H9 (cell line): Measurements from ENCODE around the gene DDX28. TPM values are rescaled to one million over a fixed set of nuclear protein-coding genes. Genes with fewer than 3 reads are reported as not detected.

Experiments
- DNase-seq: peaks from one replicate; pipeline ENCODE4 v3.0.0-alpha.2; 2017
- H2AFZ ChIP-seq: one replicate; pipeline ENCODE4 v1.6.1; 2013; ENCODE audit warnings: mild to moderate bottlenecking, low read length, control low read depth, moderate library complexity
- H2AK5ac ChIP-seq: 2 replicates; pipeline ENCODE4 v1.6.1; 2013; ENCODE audit warnings: low read length, control low read depth, mixed read lengths; ENCODE audit not compliant: insufficient read length
- H2BK120ac ChIP-seq: one replicate; pipeline ENCODE4 v1.6.1; 2013; ENCODE audit warnings: low read depth, mild to moderate bottlenecking, low read length, control low read depth, inconsistent platforms; ENCODE audit not compliant: poor library complexity, severe bottlenecking
- H2BK12ac ChIP-seq: 2 replicates; pipeline ENCODE4 v1.6.1; 2013; ENCODE audit warnings: low read length, control low read depth, mixed read lengths, low read depth; ENCODE audit not compliant: insufficient read length
- H2BK15ac ChIP-seq: 2 replicates; pipeline ENCODE4 v1.6.1; 2013; ENCODE audit warnings: low read depth, low read length, control low read depth
- H2BK20ac ChIP-seq: one replicate; pipeline ENCODE4 v1.6.1; 2013; ENCODE audit warnings: low read depth, mild to moderate bottlenecking, low read length, control low read depth, inconsistent platforms; ENCODE audit not compliant: poor library complexity, severe bottlenecking
- H2BK5ac ChIP-seq: 2 replicates; pipeline ENCODE4 v1.6.1; 2013; ENCODE audit warnings: low read length, control low read depth, mixed read lengths; ENCODE audit not compliant: insufficient read length
- H3K14ac ChIP-seq: 2 replicates; pipeline ENCODE4 v1.6.1; 2013; ENCODE audit warnings: low read length, control low read depth; ENCODE audit not compliant: insufficient read depth
- H3K18ac ChIP-seq: 2 replicates; pipeline ENCODE4 v1.6.1; 2013; ENCODE audit warnings: low read depth, mild to moderate bottlenecking, mixed read lengths, low read length, control low read depth; ENCODE audit not compliant: insufficient read length
- H3K23ac ChIP-seq: 2 replicates; pipeline ENCODE4 v1.6.1; 2013; ENCODE audit warnings: low read length, control low read depth, mixed read lengths, low read depth; ENCODE audit not compliant: insufficient read length
- H3K23me2 ChIP-seq: 2 replicates; pipeline ENCODE4 v1.6.1; 2013; ENCODE audit warnings: low read depth, mild to moderate bottlenecking, mixed read lengths, low read length, control low read depth; ENCODE audit not compliant: insufficient read length, poor library complexity, severe bottlenecking
- H3K27ac ChIP-seq: 2 replicates; pipeline ENCODE4 v1.5.1; 2013; ENCODE audit warnings: low read length, control low read depth, mixed read lengths, low read depth; ENCODE audit not compliant: insufficient read length
- H3K27me3 ChIP-seq: 2 replicates; pipeline ENCODE4 v1.6.1; 2013; ENCODE audit warnings: low read length, control low read depth, inconsistent platforms; ENCODE audit not compliant: insufficient read depth
- H3K4ac ChIP-seq: 2 replicates; pipeline ENCODE4 v1.6.1; 2013; ENCODE audit warnings: low read depth, mild to moderate bottlenecking, control low read depth, inconsistent platforms, low read length, moderate library complexity
- H3K4me1 ChIP-seq: 2 replicates; pipeline ENCODE4 v1.6.1; 2013; ENCODE audit warnings: low read length, control low read depth, inconsistent platforms; ENCODE audit not compliant: insufficient read depth
- H3K4me2 ChIP-seq: 2 replicates; pipeline ENCODE4 v1.6.1; 2013; ENCODE audit warnings: low read length, control low read depth, mixed read lengths; ENCODE audit not compliant: insufficient read length, insufficient read depth
- H3K56ac ChIP-seq: 2 replicates; pipeline ENCODE4 v1.6.1; 2013; ENCODE audit warnings: low read depth, mild to moderate bottlenecking, mixed read lengths, low read length, control low read depth; ENCODE audit not compliant: insufficient read length
- H3K79me1 ChIP-seq: 2 replicates; pipeline ENCODE4 v1.6.1; 2013; ENCODE audit warnings: low read depth, mild to moderate bottlenecking, moderate library complexity, low read length, control low read depth, inconsistent platforms; ENCODE audit not compliant: insufficient read depth, poor library complexity, severe bottlenecking
- H3K79me2 ChIP-seq: 2 replicates; pipeline ENCODE4 v1.6.1; 2013; ENCODE audit warnings: low read length, control low read depth, inconsistent platforms; ENCODE audit not compliant: insufficient read depth
- H3K9ac ChIP-seq: 2 replicates; pipeline ENCODE4 v1.6.1; 2013; ENCODE audit warnings: low read length, control low read depth, mixed read lengths; ENCODE audit not compliant: insufficient read length; ENCODE audit errors: extremely low read depth
- H3K9me3 ChIP-seq: one replicate; pipeline ENCODE4 v1.6.1; 2013; ENCODE audit warnings: low read depth, low read length, inconsistent platforms; ENCODE audit not compliant: control insufficient read depth
- H3T11ph ChIP-seq: one replicate; pipeline ENCODE4 v1.6.1; 2013; ENCODE audit warnings: mild to moderate bottlenecking, low read length, control low read depth, inconsistent platforms
- H4K20me1 ChIP-seq: one replicate; pipeline ENCODE4 v1.6.1; 2013; ENCODE audit not compliant: control insufficient read depth, insufficient read length, insufficient read depth
- H4K5ac ChIP-seq: 2 replicates; pipeline ENCODE4 v1.6.1; 2013; ENCODE audit warnings: low read depth, mild to moderate bottlenecking, mixed read lengths, low read length, control low read depth; ENCODE audit not compliant: insufficient read length
- H4K8ac ChIP-seq: replicated peaks from 2 replicates; pipeline ENCODE4 v1.6.1; 2013; ENCODE audit warnings: low read length, control low read depth, mixed read lengths, low read depth; ENCODE audit not compliant: insufficient read length
- H4K91ac ChIP-seq: 2 replicates; pipeline ENCODE4 v1.6.1; 2013; ENCODE audit warnings: low read depth, mild to moderate bottlenecking, moderate library complexity, mixed read lengths, low read length, control low read depth; ENCODE audit not compliant: insufficient read length
- H3K27ac Mint-ChIP-seq, 3 experiments: 2 replicates in 2 of 3; 3 replicates in 1 of 3; pipeline ENCODE4 v1.8.0; 2020 to 2021; ENCODE audit warnings: mixed read lengths in 3 of 3, mild to moderate bottlenecking in 1 of 3, moderate library complexity in 1 of 3
- H3K27me3 Mint-ChIP-seq: 2 replicates; pipeline ENCODE4 v1.8.0; 2021; ENCODE audit warnings: low read depth, mild to moderate bottlenecking, moderate library complexity, mixed read lengths
- H3K36me3 Mint-ChIP-seq, 3 experiments: 2 replicates in 2 of 3; 3 replicates in 1 of 3; pipeline ENCODE4 v1.8.0; 2020 to 2021; ENCODE audit warnings: low read depth in 3 of 3, mixed read lengths in 3 of 3; ENCODE audit not compliant: insufficient read depth in 1 of 3
- H3K4me1 Mint-ChIP-seq, 2 experiments: 2 replicates each; pipeline ENCODE4 v1.8.0; 2020; ENCODE audit warnings: mixed read lengths in 2 of 2
- H3K4me3 Mint-ChIP-seq, 2 experiments: 2 replicates in 1 of 2; 3 replicates in 1 of 2; pipeline ENCODE4 v1.8.0; 2020 to 2021; ENCODE audit warnings: mild to moderate bottlenecking in 2 of 2, mixed read lengths in 2 of 2, moderate library complexity in 1 of 2
- H3K9me3 Mint-ChIP-seq, 2 experiments: 2 replicates in 1 of 2; 3 replicates in 1 of 2; pipeline ENCODE4 v1.8.0; 2020; ENCODE audit warnings: mild to moderate bottlenecking in 2 of 2, mixed read lengths in 2 of 2, moderate library complexity in 1 of 2
- WGBS: extraction: QIAGEN DNeasy Blood & Tissue Kit; methylation state at CpG from one replicate; pipeline ENCODE4 v1.1.7; 2013; ENCODE audit warnings: missing lambda C conversion rate, low lambda C conversion rate, mixed read lengths; ENCODE audit not compliant: insufficient read length; ENCODE audit errors: extremely low coverage; 5-methylcytosine and 5-hydroxymethylcytosine counted together
- total RNA-seq: library from RNA; stranded (reverse); gene quantifications from 2 replicates; pipeline ENCODE4 v1.2.1, GENCODE V29; 2021
- TF ChIP-seq, protein P1 (sequence below): fragments of 200-600 bp; sonication (generic); conservative IDR thresholded peaks from 3 replicates; pipeline ENCODE4 v1.8.0; 2021; ENCODE audit warnings: antibody characterized with exemption, mild to moderate bottlenecking

The DDX28 gene
- total RNA-seq, 1 experiment from 2014 or later = 22.9 TPM

GRCh38 chr16:68065716-68066305 is 42.8 kb upstream of the DDX28 start:
- H3K36me3 Mint-ChIP-seq = peaks cover 5 to 40% (median 21%) of the 10 kb centered on the region in 3 experiments; a peak in 6 of 7 replicates
- H3K27me3 Mint-ChIP-seq = no peaks in the 10 kb centered on the region
- Histone ChIP-seq H3K56ac (no peak overlapping the region), H2BK20ac (no peak overlapping the region), H2BK12ac (no peak overlapping the region), H3K9me3 (no peaks in the 10 kb centered on the region), H4K8ac (no peak overlapping the region), H3K23me2 (no peaks in the 10 kb centered on the region), H3K79me2 (no peaks in the 10 kb centered on the region), H3K14ac (no peak overlapping the region), H2BK15ac (no peak overlapping the region), H3K4ac (no peak overlapping the region), H2AK5ac (no peak overlapping the region), H3K27ac (no peak overlapping the region), H3K79me1 (no peaks in the 10 kb centered on the region), H3K4me1 (no peaks in the 10 kb centered on the region), H3K9ac (no peak overlapping the region), H4K91ac (no peak overlapping the region), H4K5ac (no peak overlapping the region), H2BK5ac (no peak overlapping the region), H2BK120ac (no peak overlapping the region), H3T11ph (no peak overlapping the region), H3K27me3 (no peaks in the 10 kb centered on the region), H3K4me2 (no peak overlapping the region), H2AFZ (no peak overlapping the region), H3K18ac (no peak overlapping the region), H3K23ac (no peak overlapping the region), H4K20me1 (no peaks in the 10 kb centered on the region)
- no peak for DNase-seq
- H3K27ac Mint-ChIP-seq = no peak overlapping the region; a peak in 1 of 7 replicates
- no peaks in the 10 kb centered on the region for H3K4me1 Mint-ChIP-seq
- H3K4me3 Mint-ChIP-seq = no peak overlapping the region
- H3K9me3 Mint-ChIP-seq = no peaks in the 10 kb centered on the region
- no CpG with 5 or more reads among the region's 6 CpGs for WGBS
- TF ChIP-seq, protein P1, sequence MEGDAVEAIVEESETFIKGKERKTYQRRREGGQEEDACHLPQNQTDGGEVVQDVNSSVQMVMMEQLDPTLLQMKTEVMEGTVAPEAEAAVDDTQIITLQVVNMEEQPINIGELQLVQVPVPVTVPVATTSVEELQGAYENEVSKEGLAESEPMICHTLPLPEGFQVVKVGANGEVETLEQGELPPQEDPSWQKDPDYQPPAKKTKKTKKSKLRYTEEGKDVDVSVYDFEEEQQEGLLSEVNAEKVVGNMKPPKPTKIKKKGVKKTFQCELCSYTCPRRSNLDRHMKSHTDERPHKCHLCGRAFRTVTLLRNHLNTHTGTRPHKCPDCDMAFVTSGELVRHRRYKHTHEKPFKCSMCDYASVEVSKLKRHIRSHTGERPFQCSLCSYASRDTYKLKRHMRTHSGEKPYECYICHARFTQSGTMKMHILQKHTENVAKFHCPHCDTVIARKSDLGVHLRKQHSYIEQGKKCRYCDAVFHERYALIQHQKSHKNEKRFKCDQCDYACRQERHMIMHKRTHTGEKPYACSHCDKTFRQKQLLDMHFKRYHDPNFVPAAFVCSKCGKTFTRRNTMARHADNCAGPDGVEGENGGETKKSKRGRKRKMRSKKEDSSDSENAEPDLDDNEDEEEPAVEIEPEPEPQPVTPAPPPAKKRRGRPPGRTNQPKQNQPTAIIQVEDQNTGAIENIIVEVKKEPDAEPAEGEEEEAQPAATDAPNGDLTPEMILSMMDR = no peak
